ENCODE measurements around the gene JAKMIP2. TPM values are rescaled to one million over a fixed set of nuclear protein-coding genes. Genes with fewer than 3 reads are reported as not detected.

The JAKMIP2 gene
- total RNA-seq, 1 experiment from 2014 or later: not detected

DNA sequence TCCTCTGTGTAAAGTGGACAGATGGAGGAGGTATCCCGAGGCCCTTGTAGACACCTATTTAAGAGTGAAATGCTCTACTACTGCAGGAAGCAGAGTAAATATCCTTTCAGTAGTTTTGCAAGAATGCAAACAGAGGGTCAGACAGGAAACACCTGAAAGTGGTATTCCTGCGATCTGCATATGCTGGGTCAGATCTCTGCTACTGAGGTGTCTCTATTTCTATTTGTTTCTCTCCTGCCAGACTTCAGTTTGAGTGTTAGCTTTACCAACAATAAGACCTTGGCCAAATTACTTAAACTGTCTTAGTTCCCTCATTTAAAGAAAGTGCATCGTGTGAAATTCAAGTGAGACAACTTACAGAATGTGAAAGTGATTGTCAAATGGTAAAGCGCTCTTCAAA, 47.6 kb downstream of the JAKMIP2 start:
- H3K4me3 ChIP-seq: no peak overlapping the region
- no peaks in the 10 kb centered on the region for H3K4me1 ChIP-seq (replicated peaks; ENCODE audit: insufficient read depth)
- no peaks in the 10 kb centered on the region for H3K27me3 ChIP-seq (ENCODE audit: insufficient read depth, low read depth)
- no peak for TF ChIP-seq EZH2 (IDR thresholded peaks at IDR 0.05; ENCODE audit: low read depth)
- TF ChIP-seq, protein P1, sequence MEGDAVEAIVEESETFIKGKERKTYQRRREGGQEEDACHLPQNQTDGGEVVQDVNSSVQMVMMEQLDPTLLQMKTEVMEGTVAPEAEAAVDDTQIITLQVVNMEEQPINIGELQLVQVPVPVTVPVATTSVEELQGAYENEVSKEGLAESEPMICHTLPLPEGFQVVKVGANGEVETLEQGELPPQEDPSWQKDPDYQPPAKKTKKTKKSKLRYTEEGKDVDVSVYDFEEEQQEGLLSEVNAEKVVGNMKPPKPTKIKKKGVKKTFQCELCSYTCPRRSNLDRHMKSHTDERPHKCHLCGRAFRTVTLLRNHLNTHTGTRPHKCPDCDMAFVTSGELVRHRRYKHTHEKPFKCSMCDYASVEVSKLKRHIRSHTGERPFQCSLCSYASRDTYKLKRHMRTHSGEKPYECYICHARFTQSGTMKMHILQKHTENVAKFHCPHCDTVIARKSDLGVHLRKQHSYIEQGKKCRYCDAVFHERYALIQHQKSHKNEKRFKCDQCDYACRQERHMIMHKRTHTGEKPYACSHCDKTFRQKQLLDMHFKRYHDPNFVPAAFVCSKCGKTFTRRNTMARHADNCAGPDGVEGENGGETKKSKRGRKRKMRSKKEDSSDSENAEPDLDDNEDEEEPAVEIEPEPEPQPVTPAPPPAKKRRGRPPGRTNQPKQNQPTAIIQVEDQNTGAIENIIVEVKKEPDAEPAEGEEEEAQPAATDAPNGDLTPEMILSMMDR (conservative IDR thresholded peaks at IDR 0.05): no peak
- H4K20me1 ChIP-seq (ENCODE audit: insufficient read depth): no peaks in the 10 kb centered on the region
- H2AFZ ChIP-seq: no peak overlapping the region
- intact Hi-C loops (cut with micrococcal nuclease; ENCODE audit: unreplicated experiment): no loop called here
- no peak overlapping the region for H3K27ac ChIP-seq
- H3K79me2 ChIP-seq (ENCODE audit: low read depth): no peaks in the 10 kb centered on the region
- no peaks in the 10 kb centered on the region for H3K36me3 ChIP-seq (ENCODE audit: low read depth)
- no peak for DNase-seq
- H3K9me2 ChIP-seq (ENCODE audit: insufficient read depth): no peaks in the 10 kb centered on the region
- ChIA-PET CTCF (no interaction called here), POLR2A (ENCODE audit: unreplicated experiment) (no interaction called here)
- no peak overlapping the region for H3K4me2 ChIP-seq
- no peaks in the 10 kb centered on the region for H3K9me3 ChIP-seq (ENCODE audit: insufficient read depth, low read depth)
- BruUV-seq (replicated peaks): no TSS peak
- H3F3A ChIP-seq (ENCODE audit: insufficient read depth, low read depth): no peaks in the 10 kb centered on the region

DNA sequence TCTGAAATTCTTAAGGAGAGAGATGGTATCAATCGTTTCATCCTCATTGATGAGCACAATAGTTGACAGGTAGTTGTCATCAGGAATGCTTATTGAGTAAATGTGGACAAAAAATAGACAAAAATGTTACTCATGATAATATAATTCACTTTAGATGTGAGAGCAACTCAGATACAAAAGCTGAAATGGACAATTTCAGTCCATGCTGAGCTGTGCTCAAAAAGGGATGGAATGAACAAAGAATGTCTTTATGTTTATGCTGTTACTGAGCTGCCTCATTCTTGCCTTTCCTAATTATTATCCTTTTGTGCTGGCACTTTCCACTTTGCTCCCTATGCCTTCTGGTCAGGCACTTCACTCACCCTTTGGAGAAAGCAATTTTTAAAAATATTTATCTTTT, 49.5 kb downstream of the JAKMIP2 start:
- H3K9me2 ChIP-seq (ENCODE audit: insufficient read depth): no peaks in the 10 kb centered on the region
- no peak for DNase-seq
- no peaks in the 10 kb centered on the region for H4K20me1 ChIP-seq (ENCODE audit: insufficient read depth)
- TF ChIP-seq EZH2 (IDR thresholded peaks at IDR 0.05; ENCODE audit: low read depth): no peak
- TF ChIP-seq, protein P1 (conservative IDR thresholded peaks at IDR 0.05): no peak
- POLR2A ChIA-PET (ENCODE audit: unreplicated experiment): no interaction called here
- H3K4me2 ChIP-seq: no peak overlapping the region
- H3K79me2 ChIP-seq (ENCODE audit: low read depth): no peaks in the 10 kb centered on the region
- no peaks in the 10 kb centered on the region for H3K27me3 ChIP-seq (ENCODE audit: insufficient read depth, low read depth)
- intact Hi-C loops (cut with micrococcal nuclease; ENCODE audit: unreplicated experiment): no loop called here
- no peaks in the 10 kb centered on the region for H3K4me1 ChIP-seq (replicated peaks; ENCODE audit: insufficient read depth)
- no peaks in the 10 kb centered on the region for H3K36me3 ChIP-seq (ENCODE audit: low read depth)
- no peaks in the 10 kb centered on the region for H3K9me3 ChIP-seq (ENCODE audit: insufficient read depth, low read depth)
- CTCF ChIA-PET: no interaction called here
- no peak overlapping the region for H2AFZ ChIP-seq
- BruUV-seq (replicated peaks): no TSS peak
- no peaks in the 10 kb centered on the region for H3F3A ChIP-seq (ENCODE audit: insufficient read depth, low read depth)
- H3K4me3 ChIP-seq: no peak overlapping the region
- no peak overlapping the region for H3K27ac ChIP-seq

DNA sequence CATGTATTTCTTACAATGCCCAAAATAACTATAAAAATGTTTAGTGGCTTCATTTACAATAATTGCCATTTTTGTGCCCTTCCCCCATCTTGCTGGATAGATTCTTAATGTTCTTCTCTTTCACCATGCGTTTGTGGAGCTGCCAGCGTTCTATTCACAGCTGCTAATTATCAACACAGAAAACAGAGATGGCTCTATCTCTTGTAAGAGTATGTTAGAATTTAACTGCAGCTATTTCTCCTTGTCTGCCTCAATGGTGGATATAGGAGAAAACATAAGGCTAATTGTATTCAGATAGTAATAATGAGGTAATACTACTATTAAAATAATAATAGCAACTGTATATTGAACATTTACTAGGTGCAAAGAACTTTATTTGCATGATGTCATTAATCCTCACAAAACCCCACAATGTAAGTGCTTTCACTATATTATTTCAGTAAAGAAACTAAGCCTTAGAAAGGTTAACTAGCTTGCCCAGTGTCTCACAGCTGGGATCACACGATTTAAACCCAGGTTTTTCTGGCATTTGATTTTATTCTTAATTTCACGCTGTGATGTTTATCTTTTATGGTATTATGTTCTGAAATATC, 50.1 kb downstream of the JAKMIP2 start:
- Histone ChIP-seq H3K4me1 (replicated peaks; ENCODE audit: insufficient read depth) (no peaks in the 10 kb centered on the region), H3K27me3 (ENCODE audit: insufficient read depth, low read depth) (no peaks in the 10 kb centered on the region), H3K4me2 (no peak overlapping the region), H2AFZ (no peak overlapping the region), H3K4me3 (no peak overlapping the region), H3K9me3 (ENCODE audit: insufficient read depth, low read depth) (no peaks in the 10 kb centered on the region), H3K36me3 (ENCODE audit: low read depth) (no peaks in the 10 kb centered on the region), H3F3A (ENCODE audit: insufficient read depth, low read depth) (no peaks in the 10 kb centered on the region), H3K79me2 (ENCODE audit: low read depth) (no peaks in the 10 kb centered on the region), H4K20me1 (ENCODE audit: insufficient read depth) (no peaks in the 10 kb centered on the region), H3K27ac (no peak overlapping the region), H3K9me2 (ENCODE audit: insufficient read depth) (no peaks in the 10 kb centered on the region)
- POLR2A ChIA-PET (ENCODE audit: unreplicated experiment): no interaction called here
- no peak for TF ChIP-seq EZH2 (IDR thresholded peaks at IDR 0.05; ENCODE audit: low read depth)
- TF ChIP-seq, protein P1 (conservative IDR thresholded peaks at IDR 0.05): no peak
- no TSS peak for BruUV-seq (replicated peaks)
- intact Hi-C loops (cut with micrococcal nuclease; ENCODE audit: unreplicated experiment): no loop called here
- CTCF ChIA-PET: no interaction called here
- DNase-seq: no peak
